ENCODE data around the gene EGLN2. TPM values are rescaled to one million over a fixed set of nuclear protein-coding genes. Genes with fewer than 3 reads are reported as not detected.
"Not testable (repeated sequence)": the region's sequence is repeated elsewhere in the genome, so short reads cannot be mapped to it uniquely, and the experiment has no call there.

Gene EGLN2
- total RNA-seq, 1 donor from 2014 or later, result 188 TPM

GRCh38 chr19:40777937-40778705 is 20.9 kb upstream of the EGLN2 start, which contains the start of gene RAB4B:
Gene RAB4B (plus strand): TSS chr19:40778247. CDS start chr19:40778376, 129 bp downstream.
- H3K9me3 ChIP-seq, result no peaks in the 10 kb centered on the region
- TF ChIP-seq CTCF (IDR thresholded peaks at IDR 0.05), result no peak
- H3K4me3 ChIP-seq, result peak within 1 kb of the TSS; percentile 60
- peaks cover 5% of the 10 kb centered on the region for H3K36me3 ChIP-seq
- ATAC-seq, result peak; percentile 97
- H3K27me3 ChIP-seq (ENCODE audit: low read depth), result no peaks in the 10 kb centered on the region
- H3K27ac ChIP-seq, result peak within 1 kb of the TSS; percentile 96
- peaks cover 22% of the 10 kb centered on the region for H3K4me1 ChIP-seq
- intact Hi-C loops (cut with DNase I), result no loop called here
- peak; percentile 100 for DNase-seq

- Histone ChIP-seq H3K4me1 (peaks cover 22% of the 10 kb centered on the region), H3K4me3 (peak overlapping the region; percentile 60), H3K27ac (peak overlapping the region; percentile 96), H3K36me3 (peaks cover 8% of the 10 kb centered on the region), H3K9me3 (no peaks in the 10 kb centered on the region), H3K27me3 (ENCODE audit: low read depth) (no peaks in the 10 kb centered on the region)
- no peak for TF ChIP-seq CTCF (IDR thresholded peaks at IDR 0.05)
- DNase-seq (no peak), ATAC-seq (no peak)
- intact Hi-C loops (cut with DNase I), result no loop called here
These were observed 20.2 kb upstream of the EGLN2 start for GRCh38 chr19:40778706-40779284.

- ATAC-seq, result no peak
- intact Hi-C loops (cut with DNase I), result no loop called here
- Histone ChIP-seq H3K4me1 (peaks cover 22% of the 10 kb centered on the region), H3K9me3 (no peaks in the 10 kb centered on the region), H3K4me3 (no peak overlapping the region), H3K27me3 (ENCODE audit: low read depth) (no peaks in the 10 kb centered on the region), H3K27ac (no peak overlapping the region), H3K36me3 (peaks cover 20% of the 10 kb centered on the region)
- DNase-seq, result no peak
- TF ChIP-seq CTCF (IDR thresholded peaks at IDR 0.05), result no peak
These were observed 18.4 kb upstream of the EGLN2 start for GRCh38 chr19:40780582-40780981.

- no peaks in the 10 kb centered on the region for H3K9me3 ChIP-seq
- H3K27me3 ChIP-seq (ENCODE audit: low read depth), result no peaks in the 10 kb centered on the region
- H3K4me3 ChIP-seq, result no peak overlapping the region
- no peak overlapping the region for H3K27ac ChIP-seq
- TF ChIP-seq CTCF (IDR thresholded peaks at IDR 0.05), result no peak
- intact Hi-C loops (cut with DNase I), result no loop called here
- no peak for ATAC-seq
- peaks cover 20% of the 10 kb centered on the region for H3K36me3 ChIP-seq
- no peak for DNase-seq
- H3K4me1 ChIP-seq, result peaks cover 22% of the 10 kb centered on the region
These were observed 17.9 kb upstream of the EGLN2 start for GRCh38 chr19:40781140-40781539.

GRCh38 chr19:40783711-40784110 is 15.3 kb upstream of the EGLN2 start:
- no peak for TF ChIP-seq CTCF (IDR thresholded peaks at IDR 0.05)
- Histone ChIP-seq H3K4me3 (no peak overlapping the region), H3K36me3 (peaks cover 38% of the 10 kb centered on the region), H3K27ac (no peak overlapping the region), H3K9me3 (no peaks in the 10 kb centered on the region), H3K4me1 (peaks cover 12% of the 10 kb centered on the region), H3K27me3 (ENCODE audit: low read depth) (no peaks in the 10 kb centered on the region)
- intact Hi-C loops (cut with DNase I), result no loop called here
- DNase-seq (no peak), ATAC-seq (no peak)

GRCh38 chr19:40784146-40784545 is 14.8 kb upstream of the EGLN2 start:
- ATAC-seq; DNase-seq; H3K27ac ChIP-seq; H3K4me3 ChIP-seq; H3K27me3 ChIP-seq (ENCODE audit: low read depth); intact Hi-C loops (cut with DNase I); H3K4me1 ChIP-seq; H3K9me3 ChIP-seq: not testable (repeated sequence)
- H3K36me3 ChIP-seq, result peaks cover 42% of the 10 kb centered on the region
